GM12801 (cell line): ENCODE results near the gene RGS4.

ENCODE experiments used
- CTCF ChIP-seq: IDR thresholded peaks from one replicate; pipeline ENCODE4 v1.5.1; 2011; ENCODE audit warnings: control low read depth; ENCODE audit not compliant: insufficient read length; ENCODE audit errors: extremely low read depth

RGS4 gene

DNA sequence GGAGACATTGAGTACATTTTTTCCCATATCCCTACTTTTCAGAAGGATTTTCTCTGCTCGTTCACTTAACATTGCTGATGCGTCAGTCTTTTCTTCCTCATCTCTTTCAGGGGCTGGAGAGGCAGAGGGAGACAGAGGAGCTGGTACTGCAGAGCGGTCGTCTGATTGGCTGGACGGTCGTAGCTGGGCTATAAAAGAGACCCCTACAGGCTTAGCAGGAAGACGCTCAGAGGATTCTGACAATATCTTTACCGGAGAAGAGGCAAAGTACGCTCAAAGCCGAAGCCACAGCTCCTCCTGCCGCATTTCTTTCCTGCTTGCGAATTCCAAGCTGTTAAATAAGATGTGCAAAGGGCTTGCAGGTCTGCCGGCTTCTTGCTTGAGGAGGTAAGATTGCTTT lies at the start of gene RGS4:
RGS4 (plus strand) TSS at position 220 of the 400 bp plus-strand sequence; CDS start at position 344, 124 bp downstream.
- no peak for TF ChIP-seq CTCF

DNA sequence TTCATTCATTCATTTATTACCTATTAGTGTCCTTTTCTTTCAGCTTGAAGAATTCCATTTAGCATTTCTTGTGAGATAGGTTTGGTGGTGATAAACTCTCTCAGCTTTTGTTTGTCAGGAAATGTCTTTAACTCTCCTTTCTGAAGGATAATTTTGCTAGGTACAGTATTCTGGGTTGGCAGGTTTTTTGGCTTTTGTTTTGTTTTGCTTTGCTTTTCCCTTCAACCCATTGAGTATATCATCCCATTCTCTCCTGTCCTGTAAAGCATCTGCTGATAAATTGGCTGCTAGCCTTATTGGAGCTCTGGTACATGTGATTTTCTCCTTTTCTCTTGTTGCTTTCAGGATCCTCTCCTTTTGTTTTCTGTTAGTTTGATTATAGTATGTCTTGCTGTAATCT lies 47.0 kb upstream of the RGS4 start:
- no peak for TF ChIP-seq CTCF

- TF ChIP-seq CTCF: no peak
Observed at GRCh38 chr1:163027610-163028009, 41.6 kb upstream of the RGS4 start.

DNA sequence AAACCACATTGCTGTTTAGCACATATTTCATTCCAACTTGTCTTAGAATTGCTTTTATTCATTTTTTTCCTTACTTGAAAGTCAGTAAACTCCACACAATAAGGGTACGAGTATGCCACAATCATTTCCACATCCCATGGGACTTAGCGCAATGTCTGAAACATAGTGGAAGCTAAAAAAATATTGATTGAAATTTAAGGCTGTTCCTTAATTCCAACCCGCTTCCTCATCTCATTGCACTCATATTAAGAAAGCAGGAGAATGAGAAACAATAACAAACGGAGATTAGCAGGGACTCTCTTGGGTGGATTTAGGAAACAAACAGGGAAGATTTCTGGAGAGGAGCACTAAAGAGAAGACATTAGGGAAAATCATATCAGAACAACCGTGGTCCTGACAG lies 39.3 kb upstream of the RGS4 start:
- no peak for TF ChIP-seq CTCF

DNA sequence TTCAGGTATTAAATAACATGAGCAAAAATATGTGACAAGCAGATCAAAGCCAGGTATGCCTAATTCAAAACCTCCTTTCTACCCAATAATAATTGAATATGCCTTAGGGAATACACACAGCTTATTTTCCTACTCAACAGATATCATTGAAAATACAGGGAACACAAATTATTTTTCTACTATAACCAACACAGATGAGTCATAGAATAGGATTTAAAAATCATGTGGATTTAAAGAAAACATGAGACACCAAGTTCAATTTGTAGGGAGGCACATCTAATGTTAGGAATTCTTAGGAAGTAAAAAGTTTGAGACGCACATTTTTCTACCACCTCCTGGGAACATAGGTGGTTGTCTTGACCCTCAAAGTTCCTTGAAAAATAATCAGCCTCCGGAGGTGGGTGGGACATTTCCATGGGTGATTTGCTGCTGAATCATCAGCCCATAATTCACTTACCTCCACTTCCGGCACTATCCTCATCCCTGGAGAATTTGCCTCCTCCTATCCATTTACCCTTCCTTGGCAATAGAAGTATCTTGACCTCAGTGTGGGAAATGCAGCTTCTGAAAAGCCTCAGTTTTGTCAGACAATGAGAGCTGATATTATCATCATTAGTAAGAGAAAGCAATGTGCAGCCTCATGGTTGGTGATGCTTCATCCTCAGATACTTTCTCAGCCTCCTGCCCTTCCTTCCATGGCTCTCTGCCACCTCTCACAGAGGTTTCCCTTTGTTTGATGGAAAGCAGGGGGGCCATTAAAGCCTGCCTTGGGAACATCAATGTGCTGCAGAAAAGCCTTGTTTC lies 33.5 kb upstream of the RGS4 start:
- no peak for TF ChIP-seq CTCF

DNA sequence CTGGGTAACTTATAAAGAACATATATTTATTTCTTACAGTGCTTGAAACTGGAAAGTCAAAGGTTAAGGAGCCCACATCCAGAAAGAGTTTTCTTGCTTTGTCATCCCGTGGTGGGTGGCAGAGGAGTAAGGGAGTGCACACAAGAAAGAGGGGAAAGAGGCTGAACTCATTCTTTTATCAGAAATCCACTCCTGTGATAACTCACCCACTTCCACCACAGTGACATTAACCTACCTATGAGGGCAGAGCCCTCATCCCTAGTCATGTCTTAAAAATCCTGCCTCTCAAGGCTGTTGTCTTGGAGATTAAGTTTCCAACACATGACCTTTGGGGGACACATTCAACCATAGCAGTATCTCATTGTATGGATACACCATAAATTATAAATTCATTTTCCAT lies 32.5 kb upstream of the RGS4 start:
- no peak for TF ChIP-seq CTCF

GRCh38 chr1:163038928-163039706 lies 30.0 kb upstream of the RGS4 start:
- TF ChIP-seq CTCF: no peak
